ENCODE measurements around the gene IMP4.

IMP4 gene

DNA sequence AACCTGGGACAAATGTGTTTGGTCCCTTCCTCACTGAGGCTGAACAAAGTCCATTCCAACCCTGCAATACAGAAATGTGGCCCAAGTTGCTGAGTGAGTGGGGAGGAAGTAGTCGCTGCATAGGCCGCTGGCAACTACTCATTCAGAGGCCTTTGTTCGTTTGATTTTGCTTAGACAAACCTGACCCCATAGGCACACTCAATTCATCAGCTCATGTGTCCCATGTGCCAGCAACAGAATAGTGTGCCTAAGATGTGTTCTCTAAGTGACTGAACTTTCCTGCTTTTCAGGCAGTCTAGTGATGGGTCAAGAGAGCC is 36.2 kb downstream of the IMP4 start:
- DNase-seq = no peak

DNA sequence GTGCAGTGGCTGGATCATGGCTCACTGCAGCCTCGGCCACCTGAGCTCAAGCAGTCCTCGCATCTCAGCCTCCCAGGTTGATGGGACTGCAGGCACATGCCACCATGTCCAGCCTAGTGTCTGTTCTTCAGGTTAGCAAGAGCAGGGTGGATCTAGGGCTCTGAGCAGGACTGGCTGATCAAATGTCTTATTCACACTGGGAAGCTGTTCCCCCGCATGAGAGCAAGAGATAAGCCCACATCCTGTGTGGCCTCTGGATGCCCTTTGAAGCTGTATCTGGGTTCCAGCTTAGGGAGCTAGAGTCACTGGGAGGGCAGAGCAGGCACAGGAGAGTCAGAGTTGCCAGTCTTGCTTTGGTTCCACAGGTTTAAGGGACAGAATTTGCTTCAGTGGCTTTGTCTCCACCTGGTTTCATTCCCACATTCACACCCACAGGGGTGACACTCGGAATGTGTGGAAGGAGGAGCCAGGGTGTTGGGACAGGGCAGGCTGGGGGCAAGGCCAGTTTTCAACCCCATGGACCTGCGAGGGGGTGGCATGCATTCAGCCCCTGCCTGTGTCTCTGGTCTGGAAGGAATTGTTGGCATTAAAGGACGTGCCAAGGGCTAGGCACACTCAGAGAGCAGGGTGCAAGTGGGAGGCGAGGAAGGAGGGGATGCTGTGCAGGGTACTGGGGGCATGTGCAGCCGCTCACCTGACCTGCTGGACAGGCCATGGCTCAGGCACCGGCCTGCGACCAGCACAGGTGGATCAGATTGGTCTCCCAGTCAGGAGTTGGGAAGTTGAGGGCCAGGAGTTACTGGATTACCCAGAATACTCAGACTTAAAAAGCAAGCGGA is 37.6 kb downstream of the IMP4 start:
- no peak for DNase-seq

DNA sequence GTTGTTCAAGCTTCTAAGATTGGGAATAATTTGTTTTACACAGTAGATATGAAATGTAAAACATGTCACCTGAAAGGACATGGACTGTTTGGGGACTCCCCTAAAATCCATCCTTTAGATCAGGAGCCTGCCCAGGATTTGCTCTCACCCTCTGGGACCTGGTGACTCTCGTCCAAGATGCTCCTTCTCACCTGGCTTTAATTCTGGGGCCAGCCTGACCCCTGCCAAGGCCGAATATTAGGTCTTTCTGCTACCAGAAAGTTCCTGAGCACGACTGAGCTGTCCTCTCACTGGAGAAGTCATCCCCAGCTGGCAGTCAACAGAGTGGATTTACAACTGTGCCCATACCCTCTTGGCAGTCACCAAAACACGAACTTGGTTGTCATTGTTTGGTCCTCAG is 38.4 kb downstream of the IMP4 start:
- no peak for DNase-seq

GRCh38 chr2:130381619-130382018 is 38.9 kb downstream of the IMP4 start:
- DNase-seq = no peak

GRCh38 chr2:130382313-130382917 is 39.7 kb downstream of the IMP4 start:
- DNase-seq = no peak

DNA sequence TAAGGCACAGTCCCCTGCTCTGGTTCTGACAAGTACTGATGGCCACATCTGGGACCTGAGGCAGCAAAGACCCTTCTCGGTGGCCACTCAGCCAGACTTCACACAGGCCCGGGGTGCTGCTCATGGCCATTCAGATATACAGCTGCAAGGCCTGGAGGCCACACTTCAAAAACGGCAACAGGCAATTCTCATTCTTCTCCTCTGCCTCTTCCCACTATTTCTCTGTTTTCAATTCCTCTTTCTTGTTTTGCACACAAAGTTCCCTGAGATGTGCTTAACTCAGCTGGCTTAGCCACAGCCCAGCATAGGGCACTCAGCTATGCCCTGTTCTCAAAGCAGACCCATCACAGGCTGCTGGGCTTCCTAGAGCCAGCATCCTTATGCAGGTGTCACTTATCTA is 43.0 kb downstream of the IMP4 start:
- DNase-seq = no peak

DNA sequence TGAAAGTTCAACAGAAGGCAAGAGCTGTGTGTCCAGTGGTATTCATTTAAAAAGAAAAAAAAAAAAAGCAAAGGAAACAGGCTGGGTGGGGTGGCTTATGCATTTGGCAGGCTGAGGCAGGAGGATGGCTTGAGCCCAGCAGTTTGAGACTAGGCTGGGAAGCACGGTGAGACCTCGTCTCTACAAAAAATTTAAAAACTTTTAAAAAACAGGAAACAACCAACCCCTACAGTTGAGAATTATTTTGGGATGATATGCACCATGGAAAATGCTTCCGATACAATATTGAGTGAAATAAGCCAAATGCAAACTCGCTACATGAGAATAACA is 44.3 kb downstream of the IMP4 start:
- DNase-seq = no peak

DNA sequence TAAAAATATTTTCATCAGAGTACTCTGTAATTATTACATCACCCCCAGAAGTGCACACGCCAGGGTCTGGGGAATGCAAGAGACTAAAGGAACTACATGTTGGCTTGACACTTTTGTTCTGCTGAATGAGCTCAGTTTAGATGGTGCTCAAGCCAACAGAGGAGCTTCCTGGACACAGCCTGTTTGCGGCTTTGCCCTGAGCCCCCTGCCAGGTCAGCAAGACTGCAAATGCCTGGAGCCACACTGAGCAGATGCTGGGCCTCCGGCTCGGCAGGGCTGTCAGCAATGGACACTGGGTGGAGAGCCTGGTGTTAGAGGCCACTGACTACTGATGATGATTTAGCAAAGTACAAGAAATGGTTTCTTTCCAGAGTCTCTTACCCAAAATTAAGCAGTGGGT is 45.1 kb downstream of the IMP4 start:
- peak; percentile 23 for DNase-seq

DNA sequence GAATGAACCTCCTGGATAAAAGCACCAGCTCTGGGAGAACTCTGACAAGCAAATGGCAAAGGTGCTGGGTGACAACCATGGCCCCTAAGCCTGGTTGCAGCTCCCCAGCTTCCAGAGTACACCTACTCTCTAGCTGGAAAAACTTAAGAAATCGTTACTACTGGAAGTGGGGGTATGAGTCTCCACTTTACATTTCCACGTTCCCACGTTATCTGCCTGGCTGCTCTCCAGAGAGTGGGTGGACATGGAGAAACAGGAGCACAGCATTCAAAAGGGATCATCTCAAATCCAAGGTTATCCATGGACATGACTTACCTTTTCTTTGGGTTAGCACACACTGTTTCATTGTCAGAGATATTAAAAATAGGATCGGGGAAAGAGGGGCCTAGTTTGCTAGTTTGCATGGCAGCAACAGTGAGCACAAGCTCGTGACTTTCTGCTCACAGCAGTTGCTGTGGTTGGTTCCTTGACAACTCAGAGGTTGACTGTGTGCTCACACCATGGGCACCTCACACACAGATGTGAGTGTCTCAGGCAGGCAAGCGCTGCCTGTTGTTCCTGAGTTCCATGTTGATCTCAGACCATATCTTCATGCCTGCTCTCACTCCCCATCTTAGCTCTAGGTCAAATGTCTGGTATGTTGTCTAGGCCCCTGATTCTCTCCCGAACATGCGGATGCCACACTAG is 45.7 kb downstream of the IMP4 start:
- no peak for DNase-seq

GRCh38 chr2:130389358-130389757 is 46.7 kb downstream of the IMP4 start:
- no peak for DNase-seq

DNA sequence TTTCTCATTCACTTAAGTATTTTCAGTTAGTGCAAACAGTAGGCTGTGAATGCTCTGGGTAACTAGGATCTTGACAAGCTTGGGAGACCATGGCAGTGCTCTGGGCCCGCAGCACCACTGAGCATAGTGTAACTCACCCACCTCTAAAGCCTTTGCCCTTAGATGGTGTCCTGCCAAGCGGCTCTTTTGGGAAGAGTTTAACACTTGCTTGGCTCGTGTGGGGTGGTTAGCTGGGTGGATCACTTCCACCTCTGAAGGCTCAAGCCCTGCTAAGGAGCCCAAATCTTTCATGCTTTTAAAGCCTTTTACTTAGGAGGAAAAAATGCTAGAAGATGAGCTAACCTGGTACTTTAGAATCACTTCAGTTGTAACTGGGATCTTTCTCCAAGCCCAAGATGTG is 47.1 kb downstream of the IMP4 start:
- no peak for DNase-seq

DNA sequence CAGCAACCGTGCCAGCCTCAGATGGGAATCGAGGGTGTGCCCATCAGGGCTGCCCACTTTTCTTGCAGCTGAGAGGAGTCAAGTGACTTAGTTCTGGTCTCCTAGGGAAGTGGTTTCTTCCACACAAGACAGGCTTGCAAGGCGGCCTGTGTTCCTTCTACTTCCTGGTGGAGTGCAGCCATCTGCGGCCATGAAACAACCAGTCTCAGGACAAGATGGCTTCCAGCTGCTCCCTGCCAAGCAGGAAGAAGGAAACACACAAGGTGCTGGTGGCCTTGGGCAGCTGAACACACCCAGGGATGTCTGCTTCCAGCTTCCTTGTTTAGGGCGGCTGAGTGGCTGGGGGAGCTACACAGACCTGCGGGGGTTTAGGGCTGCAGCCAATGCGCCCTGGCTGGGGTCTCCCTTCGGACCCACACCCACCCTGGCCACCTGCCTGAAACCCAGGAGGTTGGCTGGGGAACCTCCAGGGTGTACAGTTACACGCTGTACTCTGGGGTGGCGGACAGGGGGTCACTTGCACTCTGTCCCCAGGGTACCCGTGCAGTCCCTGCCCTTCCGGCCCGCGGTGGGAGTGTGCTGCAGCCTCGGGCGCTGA is 47.9 kb downstream of the IMP4 start:
- no peak for DNase-seq

DNA sequence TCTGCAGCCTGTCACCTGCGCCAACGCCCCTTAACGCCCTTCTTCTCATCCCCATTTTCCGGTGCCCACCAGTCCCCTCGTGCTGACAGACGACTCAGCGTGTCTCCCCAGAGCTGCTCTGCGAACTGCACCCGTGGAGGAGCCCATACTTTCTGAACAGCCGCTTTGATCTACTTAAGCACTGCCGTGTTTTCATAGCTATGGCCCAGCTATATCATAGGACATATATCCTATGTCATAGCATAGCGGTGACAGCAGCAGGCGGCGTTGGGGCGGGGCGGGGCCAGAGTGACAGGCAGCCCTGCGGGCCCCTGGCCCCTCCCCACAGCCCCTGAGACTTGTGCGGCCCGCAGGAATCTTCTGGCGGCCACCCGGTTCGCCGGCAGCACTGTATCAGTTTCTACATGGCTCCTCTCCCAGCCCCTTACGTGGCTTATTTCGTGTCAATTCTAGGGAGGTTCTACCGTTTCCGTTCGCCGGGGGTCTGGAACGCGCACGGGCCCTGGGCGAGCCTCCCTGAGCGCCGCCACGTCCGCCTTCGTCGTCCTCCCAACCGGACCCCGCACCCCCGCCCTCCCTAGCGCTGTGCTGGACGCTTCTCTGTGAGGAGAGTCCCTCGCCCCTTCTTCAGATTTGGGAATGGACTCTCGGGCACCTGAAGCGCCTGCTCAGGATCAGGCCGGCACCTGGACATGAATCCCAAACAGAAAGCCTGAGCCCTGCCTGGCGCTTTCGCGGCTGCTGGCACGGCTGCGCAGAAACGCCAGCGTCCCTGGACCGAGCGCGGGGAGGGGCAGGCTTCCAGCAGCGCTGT is 48.6 kb downstream of the IMP4 start:
- DNase-seq = peak; percentile 92

DNA sequence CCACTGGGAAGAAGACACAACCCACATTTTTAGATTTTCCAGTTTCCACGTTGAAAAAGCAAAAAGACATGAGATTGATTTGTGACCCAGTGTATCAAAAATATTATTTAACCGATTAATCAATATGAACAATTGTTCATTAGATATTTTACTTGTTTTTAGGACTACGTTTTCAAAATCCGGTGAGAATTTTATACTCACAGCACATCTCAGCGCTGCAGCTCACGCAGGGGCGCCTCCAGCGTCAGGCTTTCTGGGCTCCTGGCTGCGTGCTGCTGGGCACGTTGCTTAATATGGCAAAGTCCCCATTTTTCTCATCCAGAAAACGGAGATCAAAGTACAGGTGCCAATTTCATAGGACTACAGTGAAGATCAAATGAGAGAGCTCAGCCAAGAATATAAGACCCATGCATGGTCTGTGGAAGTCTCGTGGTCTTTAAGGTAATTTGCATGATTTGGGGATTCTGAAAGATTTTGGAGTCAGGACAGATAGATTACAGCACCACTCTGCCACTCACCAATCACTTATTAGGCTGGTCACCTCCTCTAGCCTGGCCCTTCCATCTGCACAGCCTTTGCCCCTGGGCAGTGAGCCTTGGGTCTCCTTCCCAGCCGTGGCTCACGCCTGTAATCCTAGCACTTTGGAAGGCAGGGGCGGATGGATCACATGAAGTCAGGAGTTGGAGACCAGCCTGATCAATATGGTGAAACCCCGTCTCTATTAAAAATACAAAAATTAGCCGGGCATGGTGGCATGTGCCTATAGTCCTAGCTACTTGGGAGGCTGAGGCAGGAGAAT is 49.4 kb downstream of the IMP4 start:
- DNase-seq = no peak

DNA sequence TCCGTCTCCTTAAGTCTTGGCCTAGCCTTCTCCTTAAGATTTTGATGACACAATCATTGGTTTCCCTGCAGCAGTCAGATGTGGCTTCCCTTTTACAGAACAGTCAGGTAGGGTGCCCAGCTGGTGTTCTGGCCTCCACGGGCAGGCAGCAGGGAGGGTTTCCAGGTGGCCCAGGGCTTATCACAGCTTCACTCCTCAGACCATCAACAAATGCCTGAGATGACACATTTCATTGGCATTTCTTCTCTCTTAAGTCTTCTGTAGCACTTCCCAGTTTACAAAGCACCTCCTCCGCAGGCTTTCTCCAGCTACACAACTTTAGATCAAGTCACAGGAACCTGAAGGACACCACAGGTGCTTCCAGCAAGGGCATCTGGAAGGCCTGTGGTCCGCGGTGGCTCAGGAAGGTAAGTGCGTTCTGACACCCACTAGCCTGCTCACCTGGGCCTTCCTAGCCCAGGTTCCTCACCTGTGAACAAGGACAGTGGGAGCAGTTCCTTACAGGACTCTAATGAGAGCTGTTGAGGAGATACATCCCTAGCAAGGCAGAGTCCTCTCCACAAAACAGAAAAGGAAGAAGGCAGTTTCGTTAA is 50.7 kb downstream of the IMP4 start:
- DNase-seq = no peak
